Hepatic stellate cell (primary cell): ENCODE data around the gene MDGA2.
"Not testable (repeated sequence)": the region's sequence is repeated elsewhere in the genome, so short reads cannot be mapped to it uniquely, and the experiment has no call there.

Experiments
- DNase-seq: peaks from one replicate; pipeline ENCODE4 v3.0.0; 2011; ENCODE audit warnings: low spot score

The MDGA2 gene

DNA sequence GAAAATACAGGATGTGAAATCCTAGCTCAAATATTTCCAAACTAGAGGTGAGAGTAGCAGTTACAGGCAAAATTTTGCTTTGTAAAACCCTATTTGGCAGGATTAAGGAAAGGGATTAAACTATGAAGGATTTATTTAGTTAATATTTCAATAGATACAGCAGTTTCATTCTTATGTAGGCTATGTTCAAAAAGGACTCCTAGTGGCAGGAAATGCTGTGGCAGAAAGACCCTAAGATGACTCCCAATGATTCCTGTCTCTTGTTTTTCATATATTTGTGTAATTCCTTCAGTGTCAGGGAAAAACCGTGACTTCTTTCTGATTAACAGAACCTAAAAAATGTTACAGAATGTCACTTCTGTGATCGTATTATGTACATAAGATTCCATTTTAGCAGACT, 724.3 kb downstream of the MDGA2 start:
- no peak for DNase-seq

- no peak for DNase-seq
These were observed 734.8 kb downstream of the MDGA2 start for GRCh38 chr14:46940611-46941010.

DNA sequence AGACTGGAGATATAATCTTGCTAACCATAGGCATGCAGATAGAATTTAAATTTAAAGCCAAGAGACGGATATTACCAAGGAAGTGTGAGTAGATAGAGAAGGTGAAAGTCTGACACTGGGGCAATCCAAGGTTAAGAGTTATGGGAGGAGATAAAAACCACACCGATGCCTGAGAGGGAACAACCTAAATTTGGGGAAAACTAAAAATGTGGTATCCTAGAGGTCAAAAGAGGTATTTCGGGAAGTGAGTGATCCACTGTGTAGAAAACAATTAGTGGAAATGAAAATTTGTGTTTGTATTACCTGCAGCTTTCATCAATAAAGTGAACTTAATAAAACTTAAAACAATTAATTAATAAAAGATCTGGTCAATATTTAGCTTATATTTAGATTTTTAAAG, 754.9 kb downstream of the MDGA2 start:
- no peak for DNase-seq

- DNase-seq, result not testable (repeated sequence)
These were observed 759.9 kb downstream of the MDGA2 start for GRCh38 chr14:46915539-46915938.

- no peak for DNase-seq
These were observed 772.6 kb downstream of the MDGA2 start for GRCh38 chr14:46902837-46903236.

DNA sequence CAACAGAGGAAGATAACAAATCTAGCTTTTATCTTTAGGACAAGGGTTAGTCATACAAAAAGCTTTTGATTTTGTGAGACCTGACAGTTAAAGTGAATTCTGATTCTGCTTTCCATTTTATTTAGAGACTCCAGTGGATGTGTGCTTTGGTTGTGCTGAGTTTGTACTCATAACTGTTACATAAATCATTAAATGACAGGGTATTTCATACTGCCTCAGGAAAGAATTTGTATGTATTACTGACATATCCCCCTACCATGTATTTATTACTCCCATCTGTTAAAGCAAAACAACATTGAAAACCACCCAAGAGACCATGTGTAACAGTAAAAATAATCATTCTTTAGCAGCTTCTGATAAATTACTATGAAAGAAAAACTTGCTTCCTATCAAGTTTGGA, 780.9 kb downstream of the MDGA2 start:
- DNase-seq, result no peak

- no peak for DNase-seq
These were observed 788.3 kb downstream of the MDGA2 start for GRCh38 chr14:46887144-46887543.

DNA sequence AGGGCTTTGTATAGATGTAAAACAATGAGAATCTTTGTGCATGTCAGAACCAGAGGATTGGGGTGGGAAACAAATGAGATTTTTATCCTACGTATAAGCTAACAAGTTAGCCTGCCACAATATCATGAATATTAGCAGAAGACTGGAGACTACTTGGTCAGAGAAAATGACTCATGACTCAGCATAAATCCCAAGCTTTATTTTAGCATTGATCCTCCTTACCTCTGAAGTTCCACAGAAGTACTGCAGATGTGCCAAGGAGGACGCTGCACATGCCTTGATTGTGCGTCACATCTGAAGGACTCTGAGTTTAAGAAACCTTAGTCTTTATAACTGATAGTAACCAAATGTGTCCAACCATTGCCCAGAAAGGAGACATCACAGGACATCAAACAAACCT, 789.8 kb downstream of the MDGA2 start:
- DNase-seq, result no peak

GRCh38 chr14:46861753-46862152, 813.7 kb downstream of the MDGA2 start:
- DNase-seq, result no peak

- DNase-seq, result no peak
These were observed 834.3 kb downstream of the MDGA2 start for GRCh38 chr14:46840944-46841720.

DNA sequence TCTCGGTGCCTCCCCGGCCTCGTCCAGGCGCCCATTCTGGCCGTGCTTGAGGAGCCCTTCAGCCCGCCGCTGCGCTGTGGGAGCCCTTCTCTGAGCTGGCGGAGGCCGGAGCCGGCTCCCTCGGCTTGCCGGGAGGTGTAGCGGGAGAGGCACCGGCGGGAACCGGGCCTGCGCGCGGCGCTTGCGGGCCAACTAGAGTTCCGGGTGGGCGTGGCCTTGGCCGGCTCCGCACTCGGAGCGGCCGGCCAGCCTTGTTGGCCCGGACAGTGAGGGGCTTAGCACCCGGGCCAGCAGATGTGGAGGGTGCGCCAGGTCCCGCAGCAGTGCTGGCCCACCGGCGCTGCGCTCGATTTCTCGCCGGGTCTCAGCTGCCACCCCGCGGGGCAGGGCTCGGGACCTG, 855.1 kb downstream of the MDGA2 start:
- DNase-seq, result no peak

- no peak for DNase-seq
These were observed 856.3 kb downstream of the MDGA2 start for GRCh38 chr14:46819117-46819516.

- DNase-seq, result no peak
These were observed 857.3 kb downstream of the MDGA2 start for GRCh38 chr14:46818147-46818546.

DNA sequence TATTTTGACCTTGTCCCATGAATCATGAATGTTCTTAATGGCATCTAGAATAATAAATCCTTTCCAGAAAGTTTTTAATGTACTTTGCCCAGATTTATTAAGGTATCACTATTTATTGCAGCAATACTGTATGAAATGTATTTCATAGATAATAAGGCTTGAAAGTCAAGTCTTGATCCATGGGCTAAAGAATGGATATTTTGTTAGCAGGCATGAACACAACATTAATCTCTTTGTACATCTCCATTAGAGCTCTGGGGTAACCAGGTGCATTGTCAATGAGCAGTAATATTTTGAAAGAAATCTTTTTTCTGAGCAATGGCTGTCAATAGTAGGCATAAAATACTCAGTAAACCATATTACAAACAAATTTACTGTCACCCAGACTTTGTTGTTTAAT, 882.3 kb downstream of the MDGA2 start:
- DNase-seq, result no peak
